BJ (cell line): ENCODE data around the gene DLG2. TPM values are rescaled to one million over a fixed set of nuclear protein-coding genes. Genes with fewer than 3 reads are reported as not detected.

Experiments
- CTCF ChIA-PET: fragments of 350-600 bp; formaldehyde crosslinking; extraction: SDS; loops from one replicate; lab custom pipeline; 2021; ENCODE audit warnings: antibody characterized with exemption, inconsistent platforms; lab: Yijun Ruan, JAX
- POLR2A ChIA-PET: fragments of 300-600 bp; sonication (Branson Sonifier 250); formaldehyde crosslinking; extraction: SDS; loops from one replicate; lab custom pipeline; 2021; ENCODE audit warnings: antibody characterized with exemption; lab: Charles Lee
- DNase-seq: peaks from one replicate; pipeline ENCODE4 v3.0.0-alpha.2; 2011; ENCODE audit warnings: low read depth
- H3K27me3 ChIP-seq: 2 replicates; pipeline ENCODE4 v1.6.0; 2011; ENCODE audit warnings: low read length; ENCODE audit not compliant: control insufficient read depth, insufficient read depth
- H3K36me3 ChIP-seq: 2 replicates; pipeline ENCODE4 v1.5.1; 2011; ENCODE audit warnings: low read length; ENCODE audit not compliant: control insufficient read depth, insufficient read depth
- H3K4me3 ChIP-seq: 2 replicates; pipeline ENCODE4 v1.5.1; 2011; ENCODE audit warnings: low read depth, mild to moderate bottlenecking, control low read depth, low read length
- polyA plus RNA-seq: library from polyadenylated mRNA; depleted of rRNA; stranded (reverse); fragments of >200 nt; gene quantifications from 2 replicates; pipeline ENCODE4 v1.2.3, GENCODE V29; 2011
- TF ChIP-seq, protein P1 (sequence below): IDR thresholded peaks from 2 replicates; pipeline ENCODE4 v1.5.1; 2011; ENCODE audit warnings: low read depth, mild to moderate bottlenecking, control low read depth, inconsistent platforms, low read length, moderate library complexity; ENCODE audit not compliant: insufficient read depth

DLG2 gene
- polyA plus RNA-seq, 1 experiment = 0.28 TPM

DNA sequence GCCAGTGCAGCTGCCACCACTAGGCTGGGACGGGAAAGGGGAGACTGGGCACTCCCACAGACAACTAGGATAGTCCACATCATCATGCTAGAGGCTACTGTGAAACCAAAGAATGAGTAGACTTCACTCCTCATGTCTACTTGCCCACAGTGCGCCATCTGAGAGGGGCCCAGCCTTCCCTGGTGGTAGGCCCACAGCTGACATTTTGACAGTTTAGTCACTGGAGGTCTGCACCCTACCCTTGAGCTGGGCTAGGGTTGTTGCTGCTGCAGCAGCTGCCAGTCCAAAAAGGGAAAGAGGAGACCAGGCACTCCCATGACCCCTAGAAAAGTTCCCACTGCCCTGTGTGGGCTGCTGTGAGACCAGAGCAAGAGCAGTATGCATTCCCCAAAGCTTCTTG lies 141.2 kb downstream of the DLG2 start:
- no peaks in the 10 kb centered on the region for H3K27me3 ChIP-seq
- TF ChIP-seq, protein P1, sequence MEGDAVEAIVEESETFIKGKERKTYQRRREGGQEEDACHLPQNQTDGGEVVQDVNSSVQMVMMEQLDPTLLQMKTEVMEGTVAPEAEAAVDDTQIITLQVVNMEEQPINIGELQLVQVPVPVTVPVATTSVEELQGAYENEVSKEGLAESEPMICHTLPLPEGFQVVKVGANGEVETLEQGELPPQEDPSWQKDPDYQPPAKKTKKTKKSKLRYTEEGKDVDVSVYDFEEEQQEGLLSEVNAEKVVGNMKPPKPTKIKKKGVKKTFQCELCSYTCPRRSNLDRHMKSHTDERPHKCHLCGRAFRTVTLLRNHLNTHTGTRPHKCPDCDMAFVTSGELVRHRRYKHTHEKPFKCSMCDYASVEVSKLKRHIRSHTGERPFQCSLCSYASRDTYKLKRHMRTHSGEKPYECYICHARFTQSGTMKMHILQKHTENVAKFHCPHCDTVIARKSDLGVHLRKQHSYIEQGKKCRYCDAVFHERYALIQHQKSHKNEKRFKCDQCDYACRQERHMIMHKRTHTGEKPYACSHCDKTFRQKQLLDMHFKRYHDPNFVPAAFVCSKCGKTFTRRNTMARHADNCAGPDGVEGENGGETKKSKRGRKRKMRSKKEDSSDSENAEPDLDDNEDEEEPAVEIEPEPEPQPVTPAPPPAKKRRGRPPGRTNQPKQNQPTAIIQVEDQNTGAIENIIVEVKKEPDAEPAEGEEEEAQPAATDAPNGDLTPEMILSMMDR = no peak
- no peak overlapping the region for H3K4me3 ChIP-seq
- CTCF ChIA-PET = interaction anchor here (0.6 kb wide), 1 partner anchor 150 kb away, joined by 8 read pairs; no protein-coding TSS in a partner anchor
- POLR2A ChIA-PET = no interaction called here
- no peak for DNase-seq
- no peaks in the 10 kb centered on the region for H3K36me3 ChIP-seq

- TF ChIP-seq, protein P1 = no peak
- ChIA-PET CTCF (no interaction called here), POLR2A (no interaction called here)
- no peaks in the 10 kb centered on the region for H3K27me3 ChIP-seq
- no peak for DNase-seq
- no peak overlapping the region for H3K4me3 ChIP-seq
- H3K36me3 ChIP-seq = no peaks in the 10 kb centered on the region
Observed at GRCh38 chr11:85483861-85484260, 143.3 kb downstream of the DLG2 start.

DNA sequence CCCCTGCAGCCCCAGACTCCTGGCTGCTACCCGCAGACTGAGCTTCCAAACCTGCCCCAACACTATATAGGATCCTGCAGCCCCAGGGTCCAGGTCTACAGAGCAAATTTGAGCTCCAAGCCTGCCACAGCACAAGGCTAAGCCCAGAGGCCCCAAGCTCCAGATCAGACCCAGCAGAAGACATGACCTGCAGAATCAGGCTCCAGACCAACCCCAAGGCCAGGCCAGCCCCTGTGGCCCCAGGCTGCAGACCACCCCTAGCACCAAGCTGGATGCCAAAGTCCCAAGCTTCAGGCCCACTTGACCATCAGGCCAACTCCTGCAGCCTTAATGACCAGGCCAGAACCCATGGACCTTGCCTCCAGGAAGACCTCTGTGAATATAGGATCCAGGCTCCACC lies 145.3 kb downstream of the DLG2 start:
- Histone ChIP-seq H3K27me3 (no peaks in the 10 kb centered on the region), H3K4me3 (no peak overlapping the region), H3K36me3 (no peaks in the 10 kb centered on the region)
- DNase-seq = no peak
- ChIA-PET CTCF (no interaction called here), POLR2A (no interaction called here)
- TF ChIP-seq, protein P1 = no peak

GRCh38 chr11:85475660-85476517 lies 151.3 kb downstream of the DLG2 start:
- H3K36me3 ChIP-seq = no peaks in the 10 kb centered on the region
- POLR2A ChIA-PET = no interaction called here
- no peak overlapping the region for H3K4me3 ChIP-seq
- TF ChIP-seq, protein P1 = no peak
- no peak for DNase-seq
- CTCF ChIA-PET = no interaction called here
- H3K27me3 ChIP-seq = no peaks in the 10 kb centered on the region

- no peaks in the 10 kb centered on the region for H3K27me3 ChIP-seq
- CTCF ChIA-PET = no interaction called here
- POLR2A ChIA-PET = no interaction called here
- H3K36me3 ChIP-seq = no peaks in the 10 kb centered on the region
- H3K4me3 ChIP-seq = no peak overlapping the region
- TF ChIP-seq, protein P1 = no peak
- DNase-seq = no peak
Observed at GRCh38 chr11:85472953-85473352, 154.2 kb downstream of the DLG2 start.
